ENCODE data around the gene KCTD4. TPM values are rescaled to one million over a fixed set of nuclear protein-coding genes. Genes with fewer than 3 reads are reported as not detected.
"Not testable (repeated sequence)": the region's sequence is repeated elsewhere in the genome, so short reads cannot be mapped to it uniquely, and the experiment has no call there.

Gene KCTD4
- 1 to 10 TPM; 2.1 to 7.4 TPM for total RNA-seq
- polyA plus RNA-seq (ENCODE audit: insufficient read length in 2 of 2), result 1 to 10 TPM; 5.4 to 6.4 TPM
- long read RNA-seq, donor 1, partial matches to known transcripts, result 61 of 95 reads
- long read RNA-seq, donor 1, other reads (novel, unspliced or antisense), result 31 of 95 reads
- long read RNA-seq, donor 2, partial matches to known transcripts, result 0 of 2 reads
- long read RNA-seq, donor 2, other reads (novel, unspliced or antisense), result 0 of 2 reads
- long read RNA-seq, donor 3, partial matches to known transcripts, result 0 of 1 reads
- long read RNA-seq, donor 3, other reads (novel, unspliced or antisense), result 0 of 1 reads
- long read RNA-seq, donor 4, result 0 reads

DNA sequence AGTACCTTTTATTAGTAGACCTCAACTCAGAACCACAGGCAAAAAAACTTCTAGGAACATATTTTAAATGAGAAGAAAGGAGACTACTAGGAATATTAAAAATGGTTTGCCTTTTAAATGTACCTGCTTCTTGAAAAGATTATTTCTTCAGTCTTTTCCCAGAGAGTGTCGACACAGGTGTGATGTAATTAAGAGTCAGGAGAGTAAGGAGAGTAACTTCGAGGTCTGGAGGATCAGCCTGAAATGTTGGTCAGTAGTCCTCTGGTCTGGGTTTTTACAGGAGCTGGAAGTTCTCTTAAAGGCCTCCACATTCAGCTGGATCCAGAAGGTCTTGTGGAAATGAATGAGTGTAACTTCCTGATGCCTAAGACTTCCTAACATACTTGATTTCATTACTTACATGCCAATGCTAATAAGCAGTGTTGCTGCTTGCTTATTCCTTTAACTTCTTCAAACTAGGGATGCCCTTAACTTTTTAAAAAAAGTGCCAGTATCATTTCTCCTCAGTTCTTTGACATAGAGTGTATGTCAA is at the start of gene KCTD4:
TSS of gene KCTD4 (minus strand) at position 345 of the 532 bp plus-strand sequence. CDS start 6,478 bp downstream, outside the sequence.
- Histone ChIP-seq H3K4me1 (ENCODE audit: control insufficient read depth, insufficient read depth, low read length) (no peaks in the 10 kb centered on the region), H3K27ac (ENCODE audit: low read depth, low read length) (no peak within 1 kb of the TSS), H3K36me3 (ENCODE audit: control insufficient read depth, insufficient read depth, low read length) (no peaks in the 10 kb centered on the region), H3K4me3 (ENCODE audit: low read depth, low read length) (no peak within 1 kb of the TSS), H3K9me3 (ENCODE audit: control insufficient read depth, insufficient read depth, low read length) (no peaks in the 10 kb centered on the region), H3K27me3 (ENCODE audit: control insufficient read depth, insufficient read depth, low read length) (no peaks in the 10 kb centered on the region)
- DNase-seq (ENCODE audit: low read depth in 4 of 6, low spot score in 6 of 6), result no peak
- 90% methylated on average over 2 of the region's 2 CpGs for WGBS (ENCODE audit: insufficient coverage)

- Histone ChIP-seq H3K4me3 (ENCODE audit: low read depth, low read length) (no peak overlapping the region), H3K4me1 (ENCODE audit: control insufficient read depth, insufficient read depth, low read length) (no peaks in the 10 kb centered on the region), H3K9me3 (ENCODE audit: control insufficient read depth, insufficient read depth, low read length) (no peaks in the 10 kb centered on the region), H3K36me3 (ENCODE audit: control insufficient read depth, insufficient read depth, low read length) (peaks cover 4% of the 10 kb centered on the region), H3K27ac (ENCODE audit: low read depth, low read length) (no peak overlapping the region), H3K27me3 (ENCODE audit: control insufficient read depth, insufficient read depth, low read length) (no peaks in the 10 kb centered on the region)
- WGBS (ENCODE audit: insufficient coverage), result 96% methylated on average over 2 of the region's 3 CpGs
- no peak for DNase-seq (ENCODE audit: low read depth in 4 of 6, low spot score in 6 of 6)
These were observed 48.8 kb upstream of the KCTD4 start for GRCh38 chr13:45249662-45250061.

DNA sequence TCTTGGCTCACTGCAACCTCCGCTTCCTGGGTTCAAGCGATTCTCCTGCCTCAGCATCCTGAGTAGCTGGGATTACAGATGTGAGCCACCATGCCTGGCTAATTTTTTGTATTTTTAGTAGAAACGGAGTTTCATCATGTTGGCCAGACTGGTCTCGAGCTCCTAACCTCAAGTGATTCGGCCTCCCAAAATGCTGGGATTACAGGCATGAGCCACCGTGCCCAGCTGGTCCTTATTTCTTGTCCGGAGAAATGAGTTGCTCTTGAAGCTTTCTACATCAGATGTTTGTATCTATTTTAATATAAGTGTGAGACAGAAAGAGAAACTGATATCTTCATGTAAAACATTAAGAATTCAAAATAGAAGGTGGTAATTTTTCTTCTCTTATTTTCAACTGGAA is 43.9 kb upstream of the KCTD4 start:
- not testable (repeated sequence) for H3K27ac ChIP-seq (ENCODE audit: low read depth, low read length); H3K36me3 ChIP-seq (ENCODE audit: control insufficient read depth, insufficient read depth, low read length); H3K27me3 ChIP-seq (ENCODE audit: control insufficient read depth, insufficient read depth, low read length); H3K9me3 ChIP-seq (ENCODE audit: control insufficient read depth, insufficient read depth, low read length); H3K4me1 ChIP-seq (ENCODE audit: control insufficient read depth, insufficient read depth, low read length); H3K4me3 ChIP-seq (ENCODE audit: low read depth, low read length); DNase-seq (ENCODE audit: low read depth in 4 of 6, low spot score in 6 of 6)
- 91% methylated on average over 5 of the region's 7 CpGs for WGBS (ENCODE audit: insufficient coverage)

GRCh38 chr13:45243077-45243476 is 42.2 kb upstream of the KCTD4 start:
- H3K36me3 ChIP-seq (ENCODE audit: control insufficient read depth, insufficient read depth, low read length), result no peaks in the 10 kb centered on the region
- WGBS (ENCODE audit: insufficient coverage), result 73% methylated on average over 4 of the region's 8 CpGs
- no peaks in the 10 kb centered on the region for H3K27me3 ChIP-seq (ENCODE audit: control insufficient read depth, insufficient read depth, low read length)
- no peak for DNase-seq (ENCODE audit: low read depth in 4 of 6, low spot score in 6 of 6)
- no peaks in the 10 kb centered on the region for H3K9me3 ChIP-seq (ENCODE audit: control insufficient read depth, insufficient read depth, low read length)
- H3K27ac ChIP-seq (ENCODE audit: low read depth, low read length), result no peak overlapping the region
- no peaks in the 10 kb centered on the region for H3K4me1 ChIP-seq (ENCODE audit: control insufficient read depth, insufficient read depth, low read length)
- no peak overlapping the region for H3K4me3 ChIP-seq (ENCODE audit: low read depth, low read length)

DNA sequence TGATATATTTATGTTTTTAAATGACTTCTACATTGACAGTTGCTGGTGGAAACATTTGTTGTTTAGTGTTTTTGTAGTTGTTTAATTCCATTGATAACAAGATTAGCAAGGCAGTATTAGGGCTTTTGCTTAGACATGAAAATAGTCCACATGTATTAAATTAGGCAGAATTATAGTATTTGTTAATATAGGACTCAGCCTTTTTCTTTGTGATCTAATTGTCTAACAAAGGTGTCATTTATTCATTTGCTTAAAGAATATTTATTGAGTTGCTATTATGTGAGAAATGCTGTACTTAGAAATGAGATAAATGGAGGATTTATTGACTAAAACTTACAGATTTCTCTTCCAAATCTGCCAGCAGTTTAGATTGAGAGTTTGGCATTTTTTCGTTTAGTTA is 41.7 kb upstream of the KCTD4 start:
- H3K27ac ChIP-seq (ENCODE audit: low read depth, low read length), result no peak overlapping the region
- H3K4me1 ChIP-seq (ENCODE audit: control insufficient read depth, insufficient read depth, low read length), result no peaks in the 10 kb centered on the region
- no peaks in the 10 kb centered on the region for H3K27me3 ChIP-seq (ENCODE audit: control insufficient read depth, insufficient read depth, low read length)
- no peak for DNase-seq (ENCODE audit: low read depth in 4 of 6, low spot score in 6 of 6)
- no peak overlapping the region for H3K4me3 ChIP-seq (ENCODE audit: low read depth, low read length)
- no CpG with 5 or more reads among the region's 1 CpG for WGBS (ENCODE audit: insufficient coverage)
- H3K36me3 ChIP-seq (ENCODE audit: control insufficient read depth, insufficient read depth, low read length), result no peaks in the 10 kb centered on the region
- H3K9me3 ChIP-seq (ENCODE audit: control insufficient read depth, insufficient read depth, low read length), result no peaks in the 10 kb centered on the region

DNA sequence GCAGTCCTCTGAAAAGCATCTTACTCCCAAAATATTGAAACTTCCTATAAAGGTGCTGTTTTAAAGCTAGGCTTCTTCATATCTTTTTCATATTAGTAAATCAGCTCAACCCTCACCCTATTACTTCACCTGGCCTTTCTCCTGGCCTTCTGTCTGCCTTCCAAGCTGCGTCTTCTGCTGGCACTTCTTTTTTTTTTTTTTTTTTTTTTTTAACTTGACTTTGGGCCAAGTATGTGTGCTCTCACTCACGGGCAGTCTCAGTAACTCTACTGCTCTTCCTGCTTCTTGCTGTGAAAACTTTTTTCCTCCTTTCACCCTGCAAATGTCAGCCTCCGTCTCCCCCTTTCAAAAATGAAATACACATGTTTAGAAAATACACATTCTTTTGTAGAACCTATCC is 41.2 kb upstream of the KCTD4 start:
- Histone ChIP-seq H3K4me1 (ENCODE audit: control insufficient read depth, insufficient read depth, low read length) (no peaks in the 10 kb centered on the region), H3K27me3 (ENCODE audit: control insufficient read depth, insufficient read depth, low read length) (no peaks in the 10 kb centered on the region), H3K4me3 (ENCODE audit: low read depth, low read length) (no peak overlapping the region), H3K9me3 (ENCODE audit: control insufficient read depth, insufficient read depth, low read length) (no peaks in the 10 kb centered on the region), H3K36me3 (ENCODE audit: control insufficient read depth, insufficient read depth, low read length) (no peaks in the 10 kb centered on the region), H3K27ac (ENCODE audit: low read depth, low read length) (no peak overlapping the region)
- 33% methylated on average over 1 of the region's 3 CpGs for WGBS (ENCODE audit: insufficient coverage)
- DNase-seq (ENCODE audit: low read depth in 4 of 6, low spot score in 6 of 6), result peak in 2 of 6 donors; percentile 22 to 25

- no peaks in the 10 kb centered on the region for H3K27me3 ChIP-seq (ENCODE audit: control insufficient read depth, insufficient read depth, low read length)
- no peak overlapping the region for H3K27ac ChIP-seq (ENCODE audit: low read depth, low read length)
- H3K36me3 ChIP-seq (ENCODE audit: control insufficient read depth, insufficient read depth, low read length), result no peaks in the 10 kb centered on the region
- no peaks in the 10 kb centered on the region for H3K9me3 ChIP-seq (ENCODE audit: control insufficient read depth, insufficient read depth, low read length)
- H3K4me3 ChIP-seq (ENCODE audit: low read depth, low read length), result no peak overlapping the region
- DNase-seq (ENCODE audit: low read depth in 4 of 6, low spot score in 6 of 6), result no peak
- H3K4me1 ChIP-seq (ENCODE audit: control insufficient read depth, insufficient read depth, low read length), result no peaks in the 10 kb centered on the region
These were observed 39.3 kb upstream of the KCTD4 start for GRCh38 chr13:45240143-45240542.

DNA sequence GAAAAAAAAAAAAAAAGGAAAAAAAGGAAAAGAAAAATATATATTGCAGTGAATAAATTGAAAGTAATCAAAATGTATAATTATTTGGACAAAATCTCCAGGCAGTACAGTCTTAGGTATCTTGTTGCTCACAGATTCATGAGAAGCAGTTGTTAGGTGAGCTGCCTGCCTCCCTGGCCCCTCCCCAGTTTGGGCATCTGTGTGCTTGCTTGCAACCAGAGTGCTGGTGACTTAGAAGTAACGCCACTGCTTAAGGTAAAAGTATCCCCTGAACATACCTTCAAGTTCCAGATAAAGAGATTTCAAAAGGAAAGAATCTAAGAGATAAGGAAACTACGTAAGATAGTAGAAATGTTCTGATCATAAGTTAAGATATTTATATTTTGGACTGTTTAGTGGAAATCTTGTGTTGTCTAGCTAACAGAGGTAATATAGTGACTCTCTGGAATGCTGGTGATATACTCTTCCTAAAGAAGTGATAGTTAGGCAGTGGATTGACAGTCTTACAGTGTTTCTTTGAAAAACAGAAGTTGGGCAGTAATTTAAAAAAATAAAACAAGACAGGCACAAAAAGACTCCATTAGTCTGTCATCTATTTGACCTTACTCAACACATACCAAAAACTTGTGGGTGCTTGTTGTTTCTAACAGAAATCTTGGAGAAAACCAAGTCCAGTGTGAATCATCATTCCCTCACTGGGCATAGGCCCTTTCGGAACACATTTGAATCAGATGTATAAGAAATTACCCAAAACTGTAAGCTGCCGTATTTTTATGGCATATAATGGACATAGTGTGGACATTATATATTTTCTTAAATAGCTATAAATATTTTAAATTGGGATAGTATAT is 38.3 kb upstream of the KCTD4 start:
- WGBS (ENCODE audit: insufficient coverage), result no CpG with 5 or more reads among the region's 4 CpGs
- no peak for DNase-seq (ENCODE audit: low read depth in 4 of 6, low spot score in 6 of 6)
- Histone ChIP-seq H3K36me3 (ENCODE audit: control insufficient read depth, insufficient read depth, low read length) (no peaks in the 10 kb centered on the region), H3K27ac (ENCODE audit: low read depth, low read length) (no peak overlapping the region), H3K4me1 (ENCODE audit: control insufficient read depth, insufficient read depth, low read length) (no peaks in the 10 kb centered on the region), H3K27me3 (ENCODE audit: control insufficient read depth, insufficient read depth, low read length) (no peaks in the 10 kb centered on the region), H3K9me3 (ENCODE audit: control insufficient read depth, insufficient read depth, low read length) (no peaks in the 10 kb centered on the region), H3K4me3 (ENCODE audit: low read depth, low read length) (no peak overlapping the region)

- Histone ChIP-seq H3K4me3 (ENCODE audit: low read depth, low read length) (no peak overlapping the region), H3K9me3 (ENCODE audit: control insufficient read depth, insufficient read depth, low read length) (no peaks in the 10 kb centered on the region), H3K36me3 (ENCODE audit: control insufficient read depth, insufficient read depth, low read length) (peaks cover 3% of the 10 kb centered on the region), H3K27ac (ENCODE audit: low read depth, low read length) (no peak overlapping the region), H3K27me3 (ENCODE audit: control insufficient read depth, insufficient read depth, low read length) (no peaks in the 10 kb centered on the region), H3K4me1 (ENCODE audit: control insufficient read depth, insufficient read depth, low read length) (no peaks in the 10 kb centered on the region)
- DNase-seq (ENCODE audit: low read depth in 4 of 6, low spot score in 6 of 6), result no peak
- WGBS (ENCODE audit: insufficient coverage), result no CpG with 5 or more reads among the region's 2 CpGs
These were observed 31.7 kb upstream of the KCTD4 start for GRCh38 chr13:45232591-45232990.

Data from spinal cord (tissue), 10 donors.